CD14-positive monocyte (primary cell): Measurements from ENCODE around the gene C4B. TPM values are rescaled to one million over a fixed set of nuclear protein-coding genes. Genes with fewer than 3 reads are reported as not detected.
"Not testable (repeated sequence)": the region's sequence is repeated elsewhere in the genome, so short reads cannot be mapped to it uniquely, and the experiment has no call there.

ENCODE experiments used
- DNase-seq, 3 donors: peaks; one replicate each; pipeline ENCODE4 v3.0.0-alpha.2; 2011 to 2022
- H2AFZ ChIP-seq: 2 replicates; pipeline ENCODE4 v1.6.0; 2012; ENCODE audit warnings: mild to moderate bottlenecking, low read depth, low read length, inconsistent platforms; ENCODE audit not compliant: insufficient read depth, poor library complexity, severe bottlenecking
- H3K27ac ChIP-seq, 2 donors: 1 replicate in 1 of 2; 2 replicates in 1 of 2; pipeline ENCODE4 v1.5.1; 2012 to 2013; ENCODE audit warnings: low read length in 2 of 2, control low read depth in 1 of 2, inconsistent platforms in 1 of 2, low read depth in 1 of 2, mild to moderate bottlenecking in 1 of 2
- H3K27me3 ChIP-seq, 2 donors: one replicate each; pipeline versions ENCODE4 v1.6.0 to v1.6.1; 2011 to 2013; ENCODE audit warnings: low read length in 2 of 2; ENCODE audit not compliant: control insufficient read depth in 2 of 2, insufficient read depth in 2 of 2
- H3K36me3 ChIP-seq, 2 donors: replicated peaks in 1 of 2; 1 replicate in 1 of 2; 2 replicates in 1 of 2; pipeline versions ENCODE4 v1.5.1 to v1.6.1; 2012 to 2013; ENCODE audit warnings: low read length in 2 of 2, control low read depth in 1 of 2, inconsistent platforms in 1 of 2, mild to moderate bottlenecking in 1 of 2; ENCODE audit not compliant: insufficient read depth in 2 of 2, control insufficient read depth in 1 of 2
- H3K4me1 ChIP-seq, 2 donors: 1 replicate in 1 of 2; 2 replicates in 1 of 2; pipeline versions ENCODE4 v1.5.1 to v1.6.1; 2012 to 2013; ENCODE audit warnings: low read length in 2 of 2, control low read depth in 1 of 2, inconsistent platforms in 1 of 2, mild to moderate bottlenecking in 1 of 2, moderate library complexity in 1 of 2; ENCODE audit not compliant: insufficient read depth in 2 of 2, control insufficient read depth in 1 of 2
- H3K4me2 ChIP-seq: replicated peaks from 2 replicates; pipeline ENCODE3; 2012; ENCODE audit warnings: low read length, moderate library complexity, mild to moderate bottlenecking; ENCODE audit not compliant: poor library complexity, severe bottlenecking; ENCODE audit errors: extremely low read depth
- H3K4me3 ChIP-seq, 3 experiments: fragments of 200-600 bp in 1 of 3; sonication (generic) in 1 of 3; replicated peaks in 1 of 3; 1 replicate in 2 of 3; 2 replicates in 1 of 3; pipeline ENCODE4 v1.5.1; 2011 to 2013; ENCODE audit warnings: low read length in 3 of 3, mild to moderate bottlenecking in 3 of 3, control low read depth in 2 of 3, low read depth in 2 of 3, inconsistent platforms in 1 of 3, moderate library complexity in 1 of 3
- H3K79me2 ChIP-seq: 2 replicates; pipeline ENCODE4 v1.6.0; 2012; ENCODE audit warnings: mild to moderate bottlenecking, control low read depth, inconsistent platforms, low read length, moderate library complexity; ENCODE audit not compliant: insufficient read depth
- H3K9ac ChIP-seq: 2 replicates; pipeline ENCODE4 v1.6.0; 2017; ENCODE audit warnings: low read length, mild to moderate bottlenecking; ENCODE audit not compliant: insufficient read depth, poor library complexity, severe bottlenecking
- H3K9me3 ChIP-seq, 2 donors: replicated peaks in 1 of 2; 1 replicate in 1 of 2; 2 replicates in 1 of 2; pipeline versions ENCODE4 v1.5.1 to v1.6.1; 2012 to 2013; ENCODE audit warnings: low read length in 2 of 2, control low read depth in 1 of 2; ENCODE audit not compliant: control insufficient read depth in 1 of 2, insufficient read depth in 1 of 2
- H4K20me1 ChIP-seq: 2 replicates; pipeline ENCODE4 v1.6.0; 2012; ENCODE audit warnings: mild to moderate bottlenecking, low read length, control low read depth, moderate library complexity; ENCODE audit not compliant: insufficient read depth
- H3K27ac Mint-ChIP-seq, 7 donors: one replicate each; pipeline ENCODE4 v1.8.0; 2020; ENCODE audit warnings: mild to moderate bottlenecking in 7 of 7, mixed read lengths in 7 of 7, moderate library complexity in 6 of 7, inconsistent platforms in 2 of 7
- H3K27me3 Mint-ChIP-seq, 3 donors: one replicate each; pipeline ENCODE4 v1.8.0; 2021 to 2022; ENCODE audit warnings: low read depth in 3 of 3, mild to moderate bottlenecking in 3 of 3, mixed read lengths in 3 of 3, moderate library complexity in 3 of 3, inconsistent platforms in 1 of 3
- H3K36me3 Mint-ChIP-seq, 2 donors: one replicate each; pipeline ENCODE4 v1.8.0; 2020; ENCODE audit warnings: mixed read lengths in 2 of 2, inconsistent platforms in 1 of 2, mild to moderate bottlenecking in 1 of 2
- H3K4me1 Mint-ChIP-seq: one replicate; pipeline ENCODE4 v1.8.0; 2020; ENCODE audit warnings: mild to moderate bottlenecking, mixed read lengths
- H3K4me3 Mint-ChIP-seq, 2 donors: one replicate each; pipeline ENCODE4 v1.8.0; 2020; ENCODE audit warnings: mild to moderate bottlenecking in 2 of 2, mixed read lengths in 2 of 2, moderate library complexity in 1 of 2
- H3K9me3 Mint-ChIP-seq, 7 donors: one replicate each; pipeline ENCODE4 v1.8.0; 2020 to 2022; ENCODE audit warnings: mixed read lengths in 7 of 7, mild to moderate bottlenecking in 6 of 7, moderate library complexity in 6 of 7, inconsistent platforms in 2 of 7
- WGBS: methylation state at CpG from one replicate; pipeline ENCODE4 v1.1.5; 2013; ENCODE audit warnings: missing lambda C conversion rate; ENCODE audit not compliant: insufficient coverage; 5-methylcytosine and 5-hydroxymethylcytosine counted together
- intact Hi-C, 2 donors: fragments of 100-400 bp; cut with micrococcal nuclease; formaldehyde crosslinking; loops; one replicate each; pipeline versions ENCODE4 v1.15.0 to v1.15.1; 2023
- polyA plus RNA-seq, 3 donors: library from polyadenylated mRNA; depleted of rRNA in 1 of 3; unstranded in 2 of 3; stranded (reverse) in 1 of 3; fragments of 300-500 nt in 2 of 3; fragments of >200 nt in 1 of 3; fragmentation: Illumina TruSeq in 2 of 3; gene quantifications; 1 replicate in 2 of 3; 2 replicates in 1 of 3; pipeline ENCODE4 v1.2.3, GENCODE V29; 2012 to 2021
- TF ChIP-seq, protein P1 (sequence below): fragments of 200-600 bp; IDR thresholded peaks from one replicate; pipeline ENCODE4 v1.8.0; 2022; ENCODE audit warnings: antibody characterized with exemption, mild to moderate bottlenecking

C4B gene
- polyA plus RNA-seq, 3 donors = 0.18 to 11.6 TPM; not detected in 1

DNA sequence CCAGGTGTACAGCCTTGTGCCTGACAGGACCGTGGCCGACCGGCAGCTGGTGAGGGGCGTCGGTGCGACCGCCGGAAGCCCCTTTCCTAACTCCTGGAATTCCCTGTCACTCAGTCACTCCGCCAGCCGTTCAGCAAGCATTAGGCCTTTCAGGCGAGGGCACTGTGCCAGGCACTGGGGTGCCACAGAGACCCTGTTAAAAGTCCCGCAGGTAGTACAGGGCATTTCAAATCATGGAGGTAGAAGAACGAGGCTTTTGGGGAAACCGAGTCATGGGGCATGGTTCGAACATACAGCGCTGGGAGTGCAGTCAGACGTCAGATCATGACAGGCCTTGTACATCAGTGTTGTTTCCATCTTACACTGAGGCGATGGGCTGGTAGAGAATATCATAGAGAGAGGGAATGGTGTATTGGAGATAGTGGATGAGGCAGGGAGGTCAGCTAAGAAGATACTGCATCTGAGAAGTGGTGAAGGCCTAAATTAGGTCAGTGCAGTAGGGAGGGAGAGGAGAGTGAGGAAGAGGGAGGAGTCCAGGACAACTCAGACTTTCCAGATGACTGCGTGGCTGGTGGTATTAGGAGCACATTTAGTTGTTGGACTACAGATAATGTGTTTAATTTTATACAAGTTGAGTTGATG lies 41.8 kb upstream of the C4B start:
- H3K27me3 Mint-ChIP-seq = peaks cover 0 to 2% (median 0%) of the 10 kb centered on the region in 3 donors
- peaks cover 28 to 46% of the 10 kb centered on the region in 2 donors for H3K36me3 Mint-ChIP-seq
- H3K27me3 ChIP-seq = no peaks in the 10 kb centered on the region
- peak overlapping the region; percentile 88 to 99 for H3K27ac ChIP-seq
- intact Hi-C loops = loop anchor here in 1 of 2 donors (1.0 kb wide), 1 partner anchor 14 kb away; the partner anchor contains the start of gene SKIC2
- no peaks in the 10 kb centered on the region for H4K20me1 ChIP-seq
- 15% methylated on average over 19 of the region's 19 CpGs for WGBS
- H3K4me1 ChIP-seq = peaks cover 20 to 26% of the 10 kb centered on the region in 2 donors
- H3K4me2 ChIP-seq = peak overlapping the region; percentile 96
- TF ChIP-seq, protein P1, sequence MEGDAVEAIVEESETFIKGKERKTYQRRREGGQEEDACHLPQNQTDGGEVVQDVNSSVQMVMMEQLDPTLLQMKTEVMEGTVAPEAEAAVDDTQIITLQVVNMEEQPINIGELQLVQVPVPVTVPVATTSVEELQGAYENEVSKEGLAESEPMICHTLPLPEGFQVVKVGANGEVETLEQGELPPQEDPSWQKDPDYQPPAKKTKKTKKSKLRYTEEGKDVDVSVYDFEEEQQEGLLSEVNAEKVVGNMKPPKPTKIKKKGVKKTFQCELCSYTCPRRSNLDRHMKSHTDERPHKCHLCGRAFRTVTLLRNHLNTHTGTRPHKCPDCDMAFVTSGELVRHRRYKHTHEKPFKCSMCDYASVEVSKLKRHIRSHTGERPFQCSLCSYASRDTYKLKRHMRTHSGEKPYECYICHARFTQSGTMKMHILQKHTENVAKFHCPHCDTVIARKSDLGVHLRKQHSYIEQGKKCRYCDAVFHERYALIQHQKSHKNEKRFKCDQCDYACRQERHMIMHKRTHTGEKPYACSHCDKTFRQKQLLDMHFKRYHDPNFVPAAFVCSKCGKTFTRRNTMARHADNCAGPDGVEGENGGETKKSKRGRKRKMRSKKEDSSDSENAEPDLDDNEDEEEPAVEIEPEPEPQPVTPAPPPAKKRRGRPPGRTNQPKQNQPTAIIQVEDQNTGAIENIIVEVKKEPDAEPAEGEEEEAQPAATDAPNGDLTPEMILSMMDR = no peak
- peak in 1 of 3 donors; percentile 12 for DNase-seq
- peak overlapping the region; percentile 91 for H3K9ac ChIP-seq
- peak overlapping the region; percentile 92 to 96 for H3K4me3 Mint-ChIP-seq
- H3K9me3 ChIP-seq = no peaks in the 10 kb centered on the region
- peak overlapping the region; percentile 75 to 85 (median 80) for H3K4me3 ChIP-seq
- H2AFZ ChIP-seq = peak overlapping the region; percentile 90
- peaks cover 29% of the 10 kb centered on the region for H3K4me1 Mint-ChIP-seq
- peaks cover 0 to 7% (median 0%) of the 10 kb centered on the region in 7 donors for H3K9me3 Mint-ChIP-seq
- peak overlapping the region; percentile 99 to 100 (median 100) for H3K27ac Mint-ChIP-seq
- H3K79me2 ChIP-seq = peaks cover 26% of the 10 kb centered on the region
- H3K36me3 ChIP-seq = peaks cover 22 to 29% of the 10 kb centered on the region in 2 donors

- DNase-seq, H3K27ac Mint-ChIP-seq, H3K27ac ChIP-seq, H3K9me3 Mint-ChIP-seq, H3K27me3 ChIP-seq, H3K9ac ChIP-seq, H2AFZ ChIP-seq, H3K27me3 Mint-ChIP-seq, H3K4me3 ChIP-seq, H3K4me3 Mint-ChIP-seq, H4K20me1 ChIP-seq, H3K9me3 ChIP-seq, intact Hi-C loops, H3K4me2 ChIP-seq: not testable (repeated sequence)
- H3K4me1 Mint-ChIP-seq = peaks cover 21% of the 10 kb centered on the region
- peaks cover 17 to 42% of the 10 kb centered on the region in 2 donors for H3K36me3 Mint-ChIP-seq
- 100% methylated on average over 4 of the region's 30 CpGs for WGBS
- Histone ChIP-seq H3K36me3 (peaks cover 11 to 19% of the 10 kb centered on the region in 2 donors), H3K79me2 (peaks cover 17% of the 10 kb centered on the region), H3K4me1 (peaks cover 16 to 18% of the 10 kb centered on the region in 2 donors)
These were observed 38.5 kb upstream of the C4B start for GRCh38 chr6:31976065-31976464.
